GM12875 (cell line): ENCODE results near the gene ZC3HAV1.
"Not testable (repeated sequence)": the region's sequence is repeated elsewhere in the genome, so short reads cannot be mapped to it uniquely, and the experiment has no call there.

ENCODE experiments used
- H3K4me3 ChIP-seq: one replicate; pipeline ENCODE4 v1.5.1; 2011; ENCODE audit warnings: low read depth, low read length, control low read depth
- TF ChIP-seq, protein P1 (sequence below): IDR thresholded peaks from 2 replicates; pipeline ENCODE4 v1.5.1; 2011; ENCODE audit warnings: low read depth, mild to moderate bottlenecking, control low read depth, inconsistent platforms, low read length, moderate library complexity, borderline replicate concordance; ENCODE audit not compliant: insufficient read depth

The ZC3HAV1 gene

DNA sequence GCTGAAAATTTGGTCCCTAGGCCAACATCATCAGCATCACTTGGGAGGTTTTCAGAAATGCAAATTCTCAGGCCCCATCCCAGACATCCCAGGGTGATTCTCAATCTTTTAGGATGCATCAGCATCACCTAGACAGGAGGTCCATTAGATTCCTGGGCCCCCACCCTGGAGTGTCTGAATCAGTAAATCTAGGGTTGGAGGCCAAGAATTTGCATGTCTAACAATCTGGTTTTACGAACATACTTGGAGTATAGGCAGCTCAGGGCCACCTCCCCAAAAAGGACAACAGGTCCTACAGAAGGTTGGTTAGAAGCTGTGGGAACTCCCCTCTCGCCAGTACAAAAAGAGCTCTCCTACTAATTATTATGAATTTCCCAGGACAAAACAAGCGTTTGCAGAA, 15.5 kb downstream of the ZC3HAV1 start:
- H3K4me3 ChIP-seq = no peak overlapping the region
- TF ChIP-seq, protein P1, sequence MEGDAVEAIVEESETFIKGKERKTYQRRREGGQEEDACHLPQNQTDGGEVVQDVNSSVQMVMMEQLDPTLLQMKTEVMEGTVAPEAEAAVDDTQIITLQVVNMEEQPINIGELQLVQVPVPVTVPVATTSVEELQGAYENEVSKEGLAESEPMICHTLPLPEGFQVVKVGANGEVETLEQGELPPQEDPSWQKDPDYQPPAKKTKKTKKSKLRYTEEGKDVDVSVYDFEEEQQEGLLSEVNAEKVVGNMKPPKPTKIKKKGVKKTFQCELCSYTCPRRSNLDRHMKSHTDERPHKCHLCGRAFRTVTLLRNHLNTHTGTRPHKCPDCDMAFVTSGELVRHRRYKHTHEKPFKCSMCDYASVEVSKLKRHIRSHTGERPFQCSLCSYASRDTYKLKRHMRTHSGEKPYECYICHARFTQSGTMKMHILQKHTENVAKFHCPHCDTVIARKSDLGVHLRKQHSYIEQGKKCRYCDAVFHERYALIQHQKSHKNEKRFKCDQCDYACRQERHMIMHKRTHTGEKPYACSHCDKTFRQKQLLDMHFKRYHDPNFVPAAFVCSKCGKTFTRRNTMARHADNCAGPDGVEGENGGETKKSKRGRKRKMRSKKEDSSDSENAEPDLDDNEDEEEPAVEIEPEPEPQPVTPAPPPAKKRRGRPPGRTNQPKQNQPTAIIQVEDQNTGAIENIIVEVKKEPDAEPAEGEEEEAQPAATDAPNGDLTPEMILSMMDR = no peak

DNA sequence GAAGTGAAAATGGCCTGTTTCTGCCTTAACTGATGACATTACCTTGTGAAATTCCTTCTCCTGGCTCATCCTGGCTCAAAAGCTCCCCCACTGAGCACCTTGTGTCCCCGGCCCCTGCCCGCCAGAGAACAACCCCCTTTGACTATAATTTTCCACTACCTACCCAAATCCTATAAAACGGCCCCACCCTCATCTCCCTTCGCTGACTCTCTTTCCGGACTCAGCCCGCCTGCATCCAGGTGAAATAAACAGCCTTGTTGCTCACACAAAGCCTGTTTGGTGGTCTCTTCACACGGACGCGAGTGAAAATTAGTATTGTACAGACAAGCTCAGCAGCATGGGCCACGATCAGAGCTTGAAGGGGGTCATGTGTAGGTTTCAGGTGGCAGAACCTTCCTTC, 16.0 kb downstream of the ZC3HAV1 start:
- H3K4me3 ChIP-seq = not testable (repeated sequence)

DNA sequence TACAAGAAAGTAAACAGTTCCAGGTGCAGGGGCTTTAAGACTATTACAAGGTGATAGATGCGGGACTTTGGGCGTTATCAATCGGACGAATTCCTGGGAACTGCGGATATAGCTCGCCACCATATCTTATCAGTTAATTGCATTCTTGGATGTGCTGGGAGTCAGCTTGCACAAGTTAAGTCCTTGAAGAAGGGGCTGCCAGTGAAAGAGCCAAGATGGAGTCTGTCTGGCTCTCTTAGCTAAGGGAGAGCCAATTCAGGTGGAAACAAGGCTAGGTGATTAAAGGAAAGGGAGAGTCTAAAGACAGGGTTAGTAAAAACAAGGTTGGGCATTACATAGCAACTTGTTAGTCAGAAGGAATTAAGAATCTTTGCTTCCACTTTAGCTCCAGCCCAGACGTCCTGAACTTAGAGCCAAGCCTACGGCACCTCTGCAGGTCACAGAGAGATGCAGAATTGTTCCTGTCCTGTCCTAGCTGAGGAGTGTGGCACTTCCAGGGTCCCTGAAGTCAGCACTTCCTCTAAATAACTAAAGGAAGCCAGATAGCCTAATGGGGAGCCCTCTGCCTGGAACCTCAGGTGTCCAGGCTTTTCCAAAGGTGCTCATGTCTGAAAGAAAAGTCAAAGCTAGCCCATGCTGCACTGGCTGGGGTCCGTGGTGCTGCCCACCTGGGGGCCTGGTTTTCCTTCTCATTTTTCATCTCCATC, 17.3 kb downstream of the ZC3HAV1 start:
- H3K4me3 ChIP-seq = no peak overlapping the region

DNA sequence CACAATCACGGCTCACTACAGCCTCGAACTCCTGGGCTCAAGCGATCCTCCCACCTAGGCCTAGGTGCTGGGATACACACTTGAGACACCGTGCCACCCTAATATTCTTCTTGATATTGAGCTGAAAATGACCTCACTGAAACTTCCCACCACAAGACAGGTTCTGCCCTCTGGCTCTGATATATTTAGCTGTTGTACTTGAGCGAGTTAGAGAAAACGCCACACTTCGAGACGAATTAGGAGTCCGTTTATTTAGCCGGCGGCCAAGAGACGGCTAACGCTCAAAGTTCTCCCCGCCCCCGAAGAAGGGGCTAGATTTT, 17.9 kb downstream of the ZC3HAV1 start:
- H3K4me3 ChIP-seq = no peak overlapping the region

More for the DNA sequence above, 17.3 kb downstream of the ZC3HAV1 start:
- TF ChIP-seq, protein P1 = no peak

GRCh38 chr7:139089118-139089517, 20.4 kb downstream of the ZC3HAV1 start:
- TF ChIP-seq, protein P1 = no peak
- no peak overlapping the region for H3K4me3 ChIP-seq

More for the DNA sequence above, 17.9 kb downstream of the ZC3HAV1 start:
- TF ChIP-seq, protein P1 = no peak

DNA sequence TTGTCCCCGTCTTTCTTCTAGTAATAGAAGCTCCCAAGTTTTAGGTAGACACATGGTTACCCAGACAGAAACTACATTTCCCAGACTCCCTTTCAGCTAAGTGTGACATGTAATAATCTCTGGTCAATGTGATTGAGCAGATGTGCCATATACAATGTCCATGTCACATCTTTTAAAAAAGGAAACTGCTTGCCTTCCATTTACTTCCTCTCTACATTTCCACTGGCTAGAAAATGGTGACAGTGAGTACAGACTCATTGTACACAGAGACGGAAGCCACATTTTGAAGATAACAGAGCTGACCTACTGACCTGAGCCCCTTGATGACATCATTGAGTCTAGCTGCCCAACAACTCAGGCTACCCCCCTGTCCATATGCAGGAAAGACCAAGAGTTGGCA, 21.3 kb downstream of the ZC3HAV1 start:
- H3K4me3 ChIP-seq = no peak overlapping the region
- TF ChIP-seq, protein P1 = no peak

GRCh38 chr7:139087212-139087611, 22.3 kb downstream of the ZC3HAV1 start:
- no peak overlapping the region for H3K4me3 ChIP-seq
- TF ChIP-seq, protein P1 = no peak
